A673 (cell line): Measurements from ENCODE around the gene NDST3. TPM values are rescaled to one million over a fixed set of nuclear protein-coding genes. Genes with fewer than 3 reads are reported as not detected.

Experiments used
- BruUV-seq: library from RNA; stranded (reverse); fragments of 400-500 nt; replicated peaks from 2 replicates; lab custom pipeline; 2021; lab: Mats Ljungman, UMichigan
- CTCF ChIA-PET: fragments of 300-600 bp; sonication (Branson Sonifier 250); formaldehyde crosslinking; loops from one replicate; lab custom pipeline; 2022; ENCODE audit warnings: antibody characterized with exemption; lab: Charles Lee
- POLR2A ChIA-PET: fragments of 300-600 bp; sonication (Branson Sonifier 250); formaldehyde crosslinking; loops from one replicate; lab custom pipeline; 2022; ENCODE audit warnings: antibody characterized with exemption; ENCODE audit not compliant: low non-redundant PET; lab: Charles Lee
- DNase-seq: peaks from one replicate; pipeline ENCODE4 v3.0.0-alpha.2; 2015; ENCODE audit warnings: low spot score
- H3K27ac ChIP-seq: fragments of 200-600 bp; sonication (generic); 2 replicates; pipeline ENCODE4 v1.5.1; 2016; ENCODE audit warnings: mixed run types, low read depth, mild to moderate bottlenecking, mixed read lengths, antibody characterized with exemption, low read length; ENCODE audit not compliant: poor library complexity, severe bottlenecking
- H3K27me3 ChIP-seq: fragments of 200-600 bp; sonication (generic); replicated peaks from 2 replicates; pipeline ENCODE4 v1.6.1; 2017; ENCODE audit warnings: mixed run types, low read depth, mild to moderate bottlenecking, mixed read lengths, antibody characterized with exemption, low read length; ENCODE audit not compliant: insufficient read depth, poor library complexity
- H3K36me3 ChIP-seq: fragments of 200-600 bp; sonication (generic); 2 replicates; pipeline ENCODE4 v1.6.1; 2016; ENCODE audit warnings: mixed run types, mild to moderate bottlenecking, mixed read lengths, antibody characterized with exemption, low read length; ENCODE audit not compliant: insufficient read depth, poor library complexity, severe bottlenecking
- H3K4me1 ChIP-seq: fragments of 200-600 bp; sonication (generic); 2 replicates; pipeline ENCODE4 v1.6.1; 2017; ENCODE audit warnings: mixed run types, mild to moderate bottlenecking, mixed read lengths, antibody characterized with exemption, low read length; ENCODE audit not compliant: insufficient read depth, poor library complexity, severe bottlenecking
- H3K4me3 ChIP-seq: fragments of 200-600 bp; sonication (generic); 2 replicates; pipeline ENCODE4 v1.5.1; 2016; ENCODE audit warnings: low read depth, mixed run types, mild to moderate bottlenecking, mixed read lengths, low read length; ENCODE audit not compliant: poor library complexity, severe bottlenecking
- H3K9me3 ChIP-seq: fragments of 200-600 bp; sonication (generic); 2 replicates; pipeline ENCODE4 v1.6.1; 2016; ENCODE audit warnings: mixed run types, low read depth, mild to moderate bottlenecking, mixed read lengths, antibody characterized with exemption, low read length; ENCODE audit not compliant: poor library complexity, severe bottlenecking
- EZH2 ChIP-seq: fragments of 200-600 bp; sonication (generic); IDR thresholded peaks from 2 replicates; pipeline ENCODE4 v1.6.1; 2017; ENCODE audit warnings: borderline replicate concordance, low read depth, mild to moderate bottlenecking, mixed read lengths, antibody characterized with exemption, low read length; ENCODE audit not compliant: poor library complexity, severe bottlenecking
- intact Hi-C: fragments of 100-400 bp; cut with micrococcal nuclease; formaldehyde crosslinking; loops from one replicate; pipeline ENCODE4 v1.10.0; 2022; ENCODE audit not compliant: unreplicated experiment
- total RNA-seq: library from RNA; stranded (reverse); gene quantifications from 2 replicates; pipeline ENCODE4 v1.2.3, GENCODE V29; 2021
- TF ChIP-seq, protein P1 (sequence below): fragments of 300-800, 200-600 bp; sonication (generic); conservative IDR thresholded peaks from 2 replicates; pipeline ENCODE4 v1.5.1; 2017; ENCODE audit warnings: low read depth, mild to moderate bottlenecking, antibody characterized with exemption, low read length, moderate library complexity, mixed read lengths

The NDST3 gene
- total RNA-seq, 1 experiment from 2014 or later = 3.0 TPM

DNA sequence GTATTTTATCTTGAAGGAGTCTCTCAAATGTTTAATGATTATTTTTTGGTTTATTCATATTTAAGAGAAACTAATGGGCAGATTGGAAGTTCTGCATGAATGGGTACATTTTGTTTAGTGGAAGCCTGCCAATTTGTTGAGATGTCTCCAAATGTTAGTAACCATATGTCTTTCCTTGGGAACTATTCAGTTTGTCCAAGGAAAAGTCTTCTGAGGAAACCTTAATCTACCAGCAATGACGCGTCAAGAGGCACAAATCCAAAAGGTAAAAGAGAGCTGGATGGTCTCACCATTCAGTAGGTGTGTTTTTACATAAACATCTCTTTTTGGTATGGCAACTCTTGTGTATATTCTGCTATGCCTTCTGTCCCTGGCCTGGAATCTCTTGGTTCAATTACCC lies 37.4 kb upstream of the NDST3 start:
- H3K4me1 ChIP-seq = no peaks in the 10 kb centered on the region
- ChIA-PET CTCF (no interaction called here), POLR2A (no interaction called here)
- no peaks in the 10 kb centered on the region for H3K27me3 ChIP-seq
- no peak for TF ChIP-seq EZH2
- TF ChIP-seq, protein P1, sequence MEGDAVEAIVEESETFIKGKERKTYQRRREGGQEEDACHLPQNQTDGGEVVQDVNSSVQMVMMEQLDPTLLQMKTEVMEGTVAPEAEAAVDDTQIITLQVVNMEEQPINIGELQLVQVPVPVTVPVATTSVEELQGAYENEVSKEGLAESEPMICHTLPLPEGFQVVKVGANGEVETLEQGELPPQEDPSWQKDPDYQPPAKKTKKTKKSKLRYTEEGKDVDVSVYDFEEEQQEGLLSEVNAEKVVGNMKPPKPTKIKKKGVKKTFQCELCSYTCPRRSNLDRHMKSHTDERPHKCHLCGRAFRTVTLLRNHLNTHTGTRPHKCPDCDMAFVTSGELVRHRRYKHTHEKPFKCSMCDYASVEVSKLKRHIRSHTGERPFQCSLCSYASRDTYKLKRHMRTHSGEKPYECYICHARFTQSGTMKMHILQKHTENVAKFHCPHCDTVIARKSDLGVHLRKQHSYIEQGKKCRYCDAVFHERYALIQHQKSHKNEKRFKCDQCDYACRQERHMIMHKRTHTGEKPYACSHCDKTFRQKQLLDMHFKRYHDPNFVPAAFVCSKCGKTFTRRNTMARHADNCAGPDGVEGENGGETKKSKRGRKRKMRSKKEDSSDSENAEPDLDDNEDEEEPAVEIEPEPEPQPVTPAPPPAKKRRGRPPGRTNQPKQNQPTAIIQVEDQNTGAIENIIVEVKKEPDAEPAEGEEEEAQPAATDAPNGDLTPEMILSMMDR = no peak
- no peaks in the 10 kb centered on the region for H3K9me3 ChIP-seq
- H3K36me3 ChIP-seq = no peaks in the 10 kb centered on the region
- no peak overlapping the region for H3K4me3 ChIP-seq
- no peak overlapping the region for H3K27ac ChIP-seq
- intact Hi-C loops = no loop called here
- no peak for DNase-seq
- no TSS peak for BruUV-seq

DNA sequence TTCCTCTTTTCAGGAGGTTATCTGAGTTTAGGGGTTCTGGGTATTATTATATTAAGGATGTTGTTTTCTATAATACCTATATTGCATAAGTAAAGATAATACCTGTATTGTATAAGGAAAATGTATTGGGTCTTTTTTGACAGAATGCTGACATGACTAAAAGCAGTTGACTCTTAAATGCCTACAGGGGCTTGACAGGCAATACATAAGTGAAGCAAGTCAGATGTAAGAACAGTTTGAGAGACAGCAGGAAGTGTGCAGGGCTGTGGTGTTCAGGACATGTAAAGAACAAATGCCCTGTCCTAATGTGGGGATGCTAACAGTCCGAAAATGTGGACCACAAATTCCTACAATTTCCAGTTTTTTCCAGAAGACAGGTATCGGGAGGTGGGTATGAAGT lies 30.2 kb upstream of the NDST3 start:
- TF ChIP-seq, protein P1 = no peak
- no peak for TF ChIP-seq EZH2
- no peak for DNase-seq
- ChIA-PET POLR2A (no interaction called here), CTCF (no interaction called here)
- no peak overlapping the region for H3K4me3 ChIP-seq
- no peaks in the 10 kb centered on the region for H3K27me3 ChIP-seq
- no TSS peak for BruUV-seq
- H3K9me3 ChIP-seq = no peaks in the 10 kb centered on the region
- no peaks in the 10 kb centered on the region for H3K4me1 ChIP-seq
- H3K27ac ChIP-seq = no peak overlapping the region
- intact Hi-C loops = no loop called here
- no peaks in the 10 kb centered on the region for H3K36me3 ChIP-seq

DNA sequence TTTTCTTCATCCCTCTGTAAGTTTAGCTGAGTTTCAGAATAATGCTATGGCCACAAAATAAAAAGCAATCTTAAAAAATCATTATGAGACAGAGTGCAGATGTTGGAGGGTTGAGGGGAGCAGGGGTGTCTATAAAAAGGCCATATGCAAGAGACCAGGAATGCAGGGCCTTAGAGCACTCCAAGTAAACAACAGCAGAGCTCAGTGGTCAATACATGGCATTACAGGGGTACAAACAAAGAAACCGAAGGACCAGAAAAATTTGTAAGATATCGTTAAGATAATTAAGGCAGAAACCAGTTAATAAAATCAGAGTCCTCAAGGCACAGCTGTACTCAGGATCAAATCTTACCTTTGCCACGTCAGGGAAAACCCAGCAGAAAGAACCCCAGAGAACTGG lies 28.4 kb upstream of the NDST3 start:
- no peak for DNase-seq
- intact Hi-C loops = no loop called here
- no peak overlapping the region for H3K27ac ChIP-seq
- ChIA-PET POLR2A (no interaction called here), CTCF (no interaction called here)
- H3K4me3 ChIP-seq = no peak overlapping the region
- H3K9me3 ChIP-seq = no peaks in the 10 kb centered on the region
- H3K27me3 ChIP-seq = no peaks in the 10 kb centered on the region
- H3K36me3 ChIP-seq = no peaks in the 10 kb centered on the region
- BruUV-seq = no TSS peak
- H3K4me1 ChIP-seq = no peaks in the 10 kb centered on the region
- no peak for TF ChIP-seq EZH2
- TF ChIP-seq, protein P1 = peak; percentile 30; the same call in 1 of the 2 replicates
